OCI-LY1 (cell line): Measurements from ENCODE around the gene TANC1.

Experiments used
- EZH2 ChIP-seq: fragments of 200-600 bp; sonication (generic), shearing (Covaris generic); IDR thresholded peaks from 2 replicates; pipeline ENCODE4 v1.8.0; 2017; ENCODE audit warnings: borderline replicate concordance, mixed run types, mild to moderate bottlenecking, antibody characterized with exemption, low read length, moderate library complexity, mixed read lengths
- TF ChIP-seq, protein P1 (sequence below): fragments of 200-600 bp; sonication (generic), shearing (Covaris generic); IDR thresholded peaks from 2 replicates; pipeline ENCODE4 v1.5.1; 2017; ENCODE audit warnings: mild to moderate bottlenecking, antibody characterized with exemption, low read length, moderate library complexity, mixed read lengths

- TF ChIP-seq, protein P1, sequence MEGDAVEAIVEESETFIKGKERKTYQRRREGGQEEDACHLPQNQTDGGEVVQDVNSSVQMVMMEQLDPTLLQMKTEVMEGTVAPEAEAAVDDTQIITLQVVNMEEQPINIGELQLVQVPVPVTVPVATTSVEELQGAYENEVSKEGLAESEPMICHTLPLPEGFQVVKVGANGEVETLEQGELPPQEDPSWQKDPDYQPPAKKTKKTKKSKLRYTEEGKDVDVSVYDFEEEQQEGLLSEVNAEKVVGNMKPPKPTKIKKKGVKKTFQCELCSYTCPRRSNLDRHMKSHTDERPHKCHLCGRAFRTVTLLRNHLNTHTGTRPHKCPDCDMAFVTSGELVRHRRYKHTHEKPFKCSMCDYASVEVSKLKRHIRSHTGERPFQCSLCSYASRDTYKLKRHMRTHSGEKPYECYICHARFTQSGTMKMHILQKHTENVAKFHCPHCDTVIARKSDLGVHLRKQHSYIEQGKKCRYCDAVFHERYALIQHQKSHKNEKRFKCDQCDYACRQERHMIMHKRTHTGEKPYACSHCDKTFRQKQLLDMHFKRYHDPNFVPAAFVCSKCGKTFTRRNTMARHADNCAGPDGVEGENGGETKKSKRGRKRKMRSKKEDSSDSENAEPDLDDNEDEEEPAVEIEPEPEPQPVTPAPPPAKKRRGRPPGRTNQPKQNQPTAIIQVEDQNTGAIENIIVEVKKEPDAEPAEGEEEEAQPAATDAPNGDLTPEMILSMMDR: no peak
- no peak for TF ChIP-seq EZH2
Observed at GRCh38 chr2:158969162-158969714, 798 bp downstream of the TANC1 start.
